AG20443 (cell line): ENCODE results near the gene CCDC148.
"Not testable (repeated sequence)": the region's sequence is repeated elsewhere in the genome, so short reads cannot be mapped to it uniquely, and the experiment has no call there.

Experiments
- DNase-seq: peaks from one replicate; pipeline ENCODE4 v3.0.0; 2012; ENCODE audit warnings: low spot score, mixed read lengths

CCDC148 gene

GRCh38 chr2:158482594-158482993 lies 26.0 kb upstream of the CCDC148 start:
- DNase-seq = no peak

- DNase-seq = no peak
Measured at GRCh38 chr2:158481116-158481515, 24.6 kb upstream of the CCDC148 start.

GRCh38 chr2:158478816-158479215 lies 22.3 kb upstream of the CCDC148 start:
- DNase-seq = no peak

GRCh38 chr2:158478237-158478636 lies 21.7 kb upstream of the CCDC148 start:
- DNase-seq = no peak

- DNase-seq = no peak
Measured at GRCh38 chr2:158477202-158477601, 20.6 kb upstream of the CCDC148 start.

- not testable (repeated sequence) for DNase-seq
Measured at GRCh38 chr2:158474526-158475011, 18.0 kb upstream of the CCDC148 start.

- DNase-seq = no peak
Measured at GRCh38 chr2:158473719-158474392, 17.3 kb upstream of the CCDC148 start.

GRCh38 chr2:158473300-158473699 lies 16.7 kb upstream of the CCDC148 start:
- not testable (repeated sequence) for DNase-seq

GRCh38 chr2:158472829-158473228 lies 16.3 kb upstream of the CCDC148 start:
- not testable (repeated sequence) for DNase-seq

- DNase-seq = no peak
Measured at GRCh38 chr2:158467248-158467647, 10.7 kb upstream of the CCDC148 start.

- DNase-seq = no peak
Measured at GRCh38 chr2:158464426-158465281, 8.1 kb upstream of the CCDC148 start.

- DNase-seq = no peak
Measured at GRCh38 chr2:158463496-158464095, 7.0 kb upstream of the CCDC148 start.

GRCh38 chr2:158460632-158461297 lies 4.2 kb upstream of the CCDC148 start:
- no peak for DNase-seq

- DNase-seq = no peak
Measured at GRCh38 chr2:158459161-158460003, 2.8 kb upstream of the CCDC148 start.

- no peak for DNase-seq
Measured at GRCh38 chr2:158458617-158458920, 2.0 kb upstream of the CCDC148 start.

- DNase-seq = peak; percentile 81
Measured at GRCh38 chr2:158457826-158458616, 1.5 kb upstream of the CCDC148 start.

- peak; percentile 67 for DNase-seq
Measured at GRCh38 chr2:158457092-158457825, 706 bp upstream of the CCDC148 start.

- DNase-seq = no peak
Measured at GRCh38 chr2:158443606-158444005, 12.9 kb downstream of the CCDC148 start.

- not testable (repeated sequence) for DNase-seq
Measured at GRCh38 chr2:158439062-158439461, 17.5 kb downstream of the CCDC148 start.

- DNase-seq = not testable (repeated sequence)
Measured at GRCh38 chr2:158433716-158434115, 22.8 kb downstream of the CCDC148 start.
